Activated CD4-positive, alpha-beta T cell treated with anti-CD3 and anti-CD28 coated beads, Interleukin-2, amount 10 ng/mL, durations not matched to agents 7 days and 5 days (primary cell): ENCODE measurements around the gene PRPF19. TPM values are rescaled to one million over a fixed set of nuclear protein-coding genes. Genes with fewer than 3 reads are reported as not detected.

Experiments
- CTCF ChIA-PET: fragments of 350-600 bp; sonication (Branson Sonifier 250); formaldehyde crosslinking; loops from one replicate; lab custom pipeline; 2021; ENCODE audit warnings: antibody characterized with exemption; lab: Charles Lee
- POLR2A ChIA-PET: fragments of 350-600 bp; sonication (Branson Sonifier 250); formaldehyde crosslinking; loops from one replicate; lab custom pipeline; 2021; ENCODE audit warnings: antibody characterized with exemption; lab: Charles Lee
- DNase-seq: peaks from one replicate; pipeline ENCODE4 v3.0.0-alpha.2; 2020
- H3K27ac Mint-ChIP-seq: one replicate; pipeline ENCODE4 v1.8.0; 2021; ENCODE audit warnings: mild to moderate bottlenecking, moderate library complexity, mixed read lengths
- H3K27me3 Mint-ChIP-seq: one replicate; pipeline ENCODE4 v1.8.0; 2021; ENCODE audit warnings: mixed read lengths
- H3K36me3 Mint-ChIP-seq: one replicate; pipeline ENCODE4 v1.8.0; 2021; ENCODE audit warnings: low read depth, mixed read lengths
- H3K4me1 Mint-ChIP-seq: one replicate; pipeline ENCODE4 v1.8.0; 2021; ENCODE audit warnings: mixed read lengths
- H3K4me3 Mint-ChIP-seq: one replicate; pipeline ENCODE4 v1.8.0; 2021; ENCODE audit warnings: mild to moderate bottlenecking, moderate library complexity, mixed read lengths
- H3K9me3 Mint-ChIP-seq: one replicate; pipeline ENCODE4 v1.8.0; 2021; ENCODE audit warnings: mixed read lengths
- total RNA-seq, 2 experiments: library from RNA; stranded (reverse); gene quantifications; one replicate each; pipeline ENCODE4 v1.2.3, GENCODE V29; 2021

The PRPF19 gene
- total RNA-seq: 100 to 1,000 TPM; 125 to 128 TPM

GRCh38 chr11:60906132-60906972 is at the start of gene PRPF19:
Gene PRPF19 (minus strand): TSS chr11:60906585. CDS start chr11:60906382, 203 bp downstream.
- DNase-seq: peak; percentile 99
- peak within 1 kb of the TSS; percentile 96 for H3K27ac Mint-ChIP-seq
- H3K36me3 Mint-ChIP-seq: peaks cover 17% of the 10 kb centered on the region
- peaks cover 9% of the 10 kb centered on the region for H3K27me3 Mint-ChIP-seq
- POLR2A ChIA-PET: interaction anchor here (0.6 to 1.1 kb wide), 5 partner anchors 9 to 910 kb away, joined by 3 to 13 read pairs (median 4); no protein-coding TSS in a partner anchor
- peak within 1 kb of the TSS; percentile 80 for H3K4me3 Mint-ChIP-seq
- no peaks in the 10 kb centered on the region for H3K9me3 Mint-ChIP-seq
- CTCF ChIA-PET: interaction anchor here (0.9 to 6.1 kb wide), 6 partner anchors 7 to 137 kb away, joined by 3 to 40 read pairs (median 5); partner anchors contain the start of gene TMEM109
- peaks cover 40% of the 10 kb centered on the region for H3K4me1 Mint-ChIP-seq

GRCh38 chr11:60955571-60955970 is 49.2 kb upstream of the PRPF19 start:
- no peak overlapping the region for H3K4me3 Mint-ChIP-seq
- peaks cover 25% of the 10 kb centered on the region for H3K4me1 Mint-ChIP-seq
- peaks cover 16% of the 10 kb centered on the region for H3K27me3 Mint-ChIP-seq
- H3K27ac Mint-ChIP-seq: no peak overlapping the region
- POLR2A ChIA-PET: no interaction called here
- CTCF ChIA-PET: interaction anchor here (0.6 kb wide), 1 partner anchor 403 kb away, joined by 4 read pairs; no protein-coding TSS in a partner anchor
- no peak for DNase-seq
- H3K36me3 Mint-ChIP-seq: no peaks in the 10 kb centered on the region
- H3K9me3 Mint-ChIP-seq: no peaks in the 10 kb centered on the region

- Mint-ChIP-seq H3K9me3 (no peaks in the 10 kb centered on the region), H3K27ac (no peak overlapping the region), H3K4me1 (peaks cover 29% of the 10 kb centered on the region), H3K4me3 (no peak overlapping the region), H3K36me3 (no peaks in the 10 kb centered on the region), H3K27me3 (peaks cover 12% of the 10 kb centered on the region)
- no peak for DNase-seq
- ChIA-PET POLR2A (no interaction called here), CTCF (interaction anchor here (0.7 to 1.4 kb wide), 3 partner anchors 10 to 52 kb away, joined by 3 to 4 read pairs (median 3); no protein-coding TSS in a partner anchor)
Measured at GRCh38 chr11:60954421-60954820, 48.0 kb upstream of the PRPF19 start.

GRCh38 chr11:60953781-60954180 is 47.4 kb upstream of the PRPF19 start:
- H3K4me3 Mint-ChIP-seq: no peak overlapping the region

GRCh38 chr11:60952742-60953170 is 46.4 kb upstream of the PRPF19 start:
- no peak for DNase-seq
- H3K9me3 Mint-ChIP-seq: no peaks in the 10 kb centered on the region
- H3K36me3 Mint-ChIP-seq: no peaks in the 10 kb centered on the region
- H3K27ac Mint-ChIP-seq: no peak overlapping the region
- H3K27me3 Mint-ChIP-seq: peaks cover 16% of the 10 kb centered on the region
- H3K4me3 Mint-ChIP-seq: peak overlapping the region; percentile 8
- ChIA-PET POLR2A (no interaction called here), CTCF (interaction anchor here (1.0 to 1.6 kb wide), 4 partner anchors 13 to 33 kb away, joined by 3 to 5 read pairs (median 4); no protein-coding TSS in a partner anchor)
- H3K4me1 Mint-ChIP-seq: peaks cover 32% of the 10 kb centered on the region

More at GRCh38 chr11:60953781-60954180, 47.4 kb upstream of the PRPF19 start:
- POLR2A ChIA-PET: no interaction called here
- Mint-ChIP-seq H3K27me3 (peaks cover 13% of the 10 kb centered on the region), H3K9me3 (no peaks in the 10 kb centered on the region), H3K4me1 (peaks cover 29% of the 10 kb centered on the region), H3K27ac (no peak overlapping the region), H3K36me3 (no peaks in the 10 kb centered on the region)
- CTCF ChIA-PET: interaction anchor here (0.6 to 1.4 kb wide), 6 partner anchors 11 to 45 kb away, joined by 3 to 4 read pairs (median 4); no protein-coding TSS in a partner anchor
- DNase-seq: no peak

- peak; percentile 50 for DNase-seq
- H3K9me3 Mint-ChIP-seq: no peaks in the 10 kb centered on the region
- H3K27ac Mint-ChIP-seq: peak within 1 kb of the TSS; percentile 86
- H3K27me3 Mint-ChIP-seq: peaks cover 16% of the 10 kb centered on the region
- H3K36me3 Mint-ChIP-seq: no peaks in the 10 kb centered on the region
- CTCF ChIA-PET: interaction anchor here (1.6 kb wide), 1 partner anchor 14 kb away, joined by 5 read pairs; no protein-coding TSS in a partner anchor
- H3K4me3 Mint-ChIP-seq: peak within 1 kb of the TSS; percentile 74
- POLR2A ChIA-PET: no interaction called here
- H3K4me1 Mint-ChIP-seq: peaks cover 32% of the 10 kb centered on the region
Measured at GRCh38 chr11:60951904-60952741, 45.7 kb upstream of the PRPF19 start, which contains the start of gene SLC15A3. Gene SLC15A3 (minus strand): TSS chr11:60952176. CDS start chr11:60951551, 625 bp downstream.

- H3K4me1 Mint-ChIP-seq: peaks cover 32% of the 10 kb centered on the region
- H3K4me3 Mint-ChIP-seq: peak overlapping the region; percentile 74
- DNase-seq: no peak
- H3K27me3 Mint-ChIP-seq: peaks cover 16% of the 10 kb centered on the region
- ChIA-PET CTCF (interaction anchor here (1.6 kb wide), 1 partner anchor 14 kb away, joined by 5 read pairs; no protein-coding TSS in a partner anchor), POLR2A (no interaction called here)
- H3K9me3 Mint-ChIP-seq: no peaks in the 10 kb centered on the region
- peak overlapping the region; percentile 86 for H3K27ac Mint-ChIP-seq
- no peaks in the 10 kb centered on the region for H3K36me3 Mint-ChIP-seq
Measured at GRCh38 chr11:60951606-60951903, 45.2 kb upstream of the PRPF19 start.

GRCh38 chr11:60950933-60951605 is 44.7 kb upstream of the PRPF19 start:
- no peaks in the 10 kb centered on the region for H3K9me3 Mint-ChIP-seq
- no peak for DNase-seq
- peaks cover 32% of the 10 kb centered on the region for H3K4me1 Mint-ChIP-seq
- no peak overlapping the region for H3K4me3 Mint-ChIP-seq
- ChIA-PET POLR2A (no interaction called here), CTCF (interaction anchor here (1.6 kb wide), 2 partner anchors 15 to 23 kb away, joined by 3 to 5 read pairs; no protein-coding TSS in a partner anchor)
- H3K36me3 Mint-ChIP-seq: no peaks in the 10 kb centered on the region
- H3K27me3 Mint-ChIP-seq: peaks cover 16% of the 10 kb centered on the region
- peak overlapping the region; percentile 86 for H3K27ac Mint-ChIP-seq

GRCh38 chr11:60950024-60950423 is 43.6 kb upstream of the PRPF19 start:
- no peak for DNase-seq
- Mint-ChIP-seq H3K4me1 (peaks cover 29% of the 10 kb centered on the region), H3K27ac (no peak overlapping the region), H3K4me3 (peak overlapping the region; percentile 52), H3K27me3 (peaks cover 16% of the 10 kb centered on the region), H3K9me3 (no peaks in the 10 kb centered on the region), H3K36me3 (no peaks in the 10 kb centered on the region)
- ChIA-PET CTCF (interaction anchor here (1.6 kb wide), 1 partner anchor 24 kb away, joined by 3 read pairs; no protein-coding TSS in a partner anchor), POLR2A (no interaction called here)

- no peaks in the 10 kb centered on the region for H3K9me3 Mint-ChIP-seq
- ChIA-PET CTCF (interaction anchor here (0.7 to 1.0 kb wide), 2 partner anchors 9 to 34 kb away, joined by 3 read pairs; no protein-coding TSS in a partner anchor), POLR2A (no interaction called here)
- H3K4me3 Mint-ChIP-seq: no peak overlapping the region
- DNase-seq: no peak
- no peaks in the 10 kb centered on the region for H3K36me3 Mint-ChIP-seq
- H3K27me3 Mint-ChIP-seq: peaks cover 16% of the 10 kb centered on the region
- H3K4me1 Mint-ChIP-seq: peaks cover 27% of the 10 kb centered on the region
- no peak overlapping the region for H3K27ac Mint-ChIP-seq
Measured at GRCh38 chr11:60948250-60948649, 41.9 kb upstream of the PRPF19 start.

- no peak overlapping the region for H3K4me3 Mint-ChIP-seq
- H3K27ac Mint-ChIP-seq: no peak overlapping the region
- POLR2A ChIA-PET: no interaction called here
- H3K36me3 Mint-ChIP-seq: no peaks in the 10 kb centered on the region
- peaks cover 16% of the 10 kb centered on the region for H3K27me3 Mint-ChIP-seq
- H3K9me3 Mint-ChIP-seq: no peaks in the 10 kb centered on the region
- no peak for DNase-seq
- CTCF ChIA-PET: no interaction called here
- H3K4me1 Mint-ChIP-seq: peaks cover 22% of the 10 kb centered on the region
Measured at GRCh38 chr11:60947700-60948099, 41.3 kb upstream of the PRPF19 start.
